NCI-H510A treated with DMSO at 0.1 percent for 48 hours (cell line): ENCODE measurements around the gene OR5K4.
"Not testable (repeated sequence)": the region's sequence is repeated elsewhere in the genome, so short reads cannot be mapped to it uniquely, and the experiment has no call there.

ENCODE experiments used
- DNase-seq: peaks from one replicate; lab custom pipeline; 2025; lab: John Stamatoyannopoulos, UW

The OR5K4 gene

DNA sequence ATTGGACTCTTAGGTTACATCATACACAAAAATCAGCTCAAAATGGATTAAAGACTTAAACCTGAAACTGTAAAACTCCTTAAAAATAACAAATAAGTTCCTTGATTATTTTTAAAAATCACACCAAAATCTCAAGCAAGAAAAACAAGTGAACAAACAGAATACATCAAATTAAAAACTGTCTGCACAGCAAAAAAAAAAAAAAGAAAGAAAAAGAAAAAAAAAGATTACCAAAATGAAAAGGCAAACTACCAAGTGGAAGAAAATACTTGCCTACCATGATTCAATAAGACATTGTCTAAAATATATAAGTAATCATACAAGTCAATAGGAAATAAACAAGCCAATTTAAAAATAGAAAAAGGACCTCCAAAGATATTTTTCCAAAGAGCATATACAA lies 17.5 kb downstream of the OR5K4 start:
- no peak for DNase-seq

DNA sequence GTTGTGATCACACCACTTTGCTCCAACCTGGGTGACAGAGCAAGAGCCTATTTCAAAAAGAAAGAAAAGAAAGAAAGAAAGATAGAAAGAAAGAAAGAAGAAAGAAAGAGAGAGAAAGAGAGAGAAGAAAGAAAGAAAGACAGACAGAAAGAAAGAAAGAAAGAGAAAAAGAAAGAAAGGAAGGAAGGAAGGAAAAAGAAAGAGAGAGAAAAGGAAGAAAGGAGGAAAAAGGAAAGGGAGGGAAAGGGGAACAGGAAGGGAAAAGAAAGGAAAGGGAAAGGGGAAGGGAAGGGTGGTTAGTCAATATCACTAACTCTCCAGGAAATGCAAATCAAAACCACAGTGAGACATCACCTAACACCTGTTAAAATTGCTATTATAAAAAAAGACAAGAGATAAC lies 18.2 kb downstream of the OR5K4 start:
- no peak for DNase-seq

DNA sequence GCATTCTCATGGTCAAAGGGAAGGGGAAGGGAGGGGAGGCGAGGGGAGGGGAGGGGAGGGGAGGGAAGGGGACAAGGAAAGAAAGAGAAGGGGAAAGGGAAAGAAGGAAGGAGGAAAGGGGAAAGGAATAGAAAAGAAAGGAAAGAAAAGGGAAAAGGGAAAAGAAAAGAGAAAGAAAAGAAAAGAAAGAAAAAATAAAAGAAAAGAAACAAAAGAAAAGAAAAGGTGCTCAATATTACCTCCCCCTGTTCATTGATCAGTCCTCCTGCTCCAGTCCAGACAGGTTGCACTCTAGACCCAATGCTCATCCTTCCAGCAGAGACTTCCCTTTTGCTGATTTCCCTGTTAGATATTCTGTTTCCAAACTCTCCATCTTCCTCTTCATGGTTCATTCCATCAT lies 18.8 kb downstream of the OR5K4 start:
- DNase-seq = no peak

DNA sequence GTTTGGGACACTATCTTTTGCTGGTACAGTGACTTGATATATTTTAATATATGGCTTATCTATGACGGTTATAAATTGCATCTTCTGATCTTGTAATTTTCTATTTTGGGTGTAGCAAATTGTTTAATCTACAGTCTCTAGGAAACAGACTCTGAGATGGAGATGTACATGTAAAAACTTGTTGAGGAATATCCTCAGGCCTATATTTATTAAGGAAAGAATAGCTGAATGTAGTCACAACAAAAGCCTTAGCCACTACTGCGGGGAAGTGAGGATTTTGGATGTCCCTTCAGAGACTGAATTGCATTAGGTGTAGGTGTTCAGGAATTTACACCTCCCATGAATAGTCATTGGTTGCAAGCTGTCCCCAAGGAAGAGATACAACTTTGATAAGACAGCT lies 23.0 kb downstream of the OR5K4 start:
- DNase-seq = no peak

DNA sequence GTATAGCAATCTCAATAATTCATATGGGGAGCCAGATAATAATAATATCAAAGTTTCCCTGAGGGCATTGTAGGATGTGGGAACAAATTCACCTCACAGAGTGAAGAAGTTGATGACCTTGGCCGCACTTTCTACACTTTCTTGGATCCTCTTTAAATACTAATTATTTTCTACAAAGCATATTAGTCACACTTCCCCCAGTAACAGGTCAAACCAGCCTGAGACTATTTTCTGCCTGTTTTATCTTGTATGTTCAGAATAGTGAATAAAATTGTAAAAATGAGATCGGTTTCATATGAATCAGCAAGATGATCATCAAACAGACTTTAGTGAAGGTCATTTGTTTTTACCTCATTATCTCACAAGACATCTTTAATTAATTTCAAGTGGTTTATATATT lies 34.5 kb downstream of the OR5K4 start:
- no peak for DNase-seq

DNA sequence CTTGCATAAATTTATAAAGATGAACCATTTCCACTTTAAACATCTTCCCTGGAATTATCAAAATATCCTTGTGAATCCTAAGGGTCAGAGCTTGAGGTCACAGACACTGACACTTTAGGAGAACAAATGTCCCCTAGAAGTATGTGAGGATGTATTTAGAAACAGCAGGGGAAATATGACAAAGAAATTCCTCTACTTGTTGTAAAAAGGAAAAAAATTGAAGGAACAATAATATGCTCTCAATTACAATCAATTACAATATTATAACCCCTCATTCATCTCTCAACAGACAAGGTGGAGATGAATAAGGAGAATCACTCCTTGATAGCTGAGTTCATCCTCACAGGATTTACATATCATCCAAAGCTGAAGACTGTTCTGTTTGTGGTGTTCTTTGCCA lies 36.7 kb downstream of the OR5K4 start, which contains the start of gene OR5K3:
TSS of gene OR5K3 (plus strand) at position 301 of the 400 bp plus-strand sequence. CDS start at position 301, 0 bp downstream.
- no peak for DNase-seq

DNA sequence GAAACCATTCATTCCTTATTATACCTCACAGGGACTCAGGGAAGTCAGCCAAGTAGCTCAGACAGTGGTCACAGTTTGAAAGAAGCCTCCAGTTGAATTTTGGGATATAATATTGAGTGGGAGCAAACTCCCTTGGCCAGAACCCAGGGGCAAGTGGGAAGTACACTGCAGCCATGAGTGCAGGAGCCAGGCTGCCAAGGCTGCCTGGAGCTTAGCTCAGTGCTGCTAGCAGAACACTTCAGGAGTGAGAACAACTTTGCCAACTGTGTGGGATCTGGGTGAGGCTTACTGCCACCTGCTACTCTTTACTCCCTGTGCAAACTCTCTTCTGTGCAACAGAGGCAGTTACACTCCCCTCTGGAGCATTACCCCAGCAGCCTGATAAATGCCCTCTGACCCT lies 41.4 kb downstream of the OR5K4 start:
- DNase-seq = no peak

DNA sequence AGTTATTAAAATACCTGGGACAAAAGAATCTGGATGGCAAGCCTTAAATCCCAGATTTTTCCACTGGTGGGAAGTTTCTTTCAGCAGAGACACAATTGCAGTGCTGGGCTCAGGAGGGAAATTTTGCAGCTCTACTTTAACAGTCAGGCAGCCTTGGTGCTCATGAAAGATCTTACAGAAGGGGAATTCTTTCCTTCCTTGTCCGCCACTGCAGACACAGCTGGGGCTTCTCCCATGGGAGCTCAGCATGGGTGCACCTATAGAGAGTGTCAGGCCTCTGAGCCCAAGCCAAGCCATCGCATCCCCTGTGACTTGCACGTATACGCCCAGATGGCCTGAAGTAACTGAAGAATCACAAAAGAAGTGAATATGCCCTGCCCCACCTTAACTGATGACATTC lies 42.8 kb downstream of the OR5K4 start:
- DNase-seq = not testable (repeated sequence)

DNA sequence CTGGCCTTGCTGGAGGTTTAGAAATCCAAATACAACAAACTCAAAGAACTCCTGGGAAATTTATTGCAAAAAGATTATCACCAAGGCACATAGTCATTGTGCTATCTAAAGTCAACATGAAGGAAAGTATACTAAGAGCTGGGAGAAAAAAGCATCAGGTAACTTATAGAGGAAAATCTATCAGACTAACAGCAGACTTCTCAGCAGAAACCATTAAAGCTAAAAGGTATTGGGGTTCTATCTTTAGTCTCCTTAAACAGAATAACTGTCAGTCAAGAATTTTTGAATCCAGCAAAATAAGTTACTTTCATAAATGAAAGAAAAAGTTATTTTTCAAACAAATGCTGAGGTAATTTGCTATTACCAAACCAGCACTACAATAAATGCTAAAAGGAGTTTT lies 44.9 kb downstream of the OR5K4 start:
- no peak for DNase-seq

DNA sequence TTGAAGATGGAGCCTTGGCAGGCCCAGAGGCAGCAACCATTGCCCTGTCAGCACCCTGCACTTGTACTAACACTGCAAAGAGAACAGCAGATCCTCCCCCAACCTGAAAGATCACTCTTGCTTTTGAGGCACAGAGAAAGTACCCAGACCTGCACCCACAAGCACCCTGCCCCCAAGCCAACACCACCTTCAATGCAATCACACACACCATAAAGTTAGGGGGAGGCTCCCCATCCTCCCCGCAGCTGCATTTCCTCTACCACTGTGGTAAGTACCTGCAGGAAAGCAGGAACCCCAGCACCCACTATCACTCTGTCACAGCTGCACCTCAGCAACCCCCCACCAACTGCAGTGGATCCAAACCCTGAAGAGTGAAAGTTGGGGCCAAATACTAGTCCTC lies 48.9 kb downstream of the OR5K4 start:
- no peak for DNase-seq

DNA sequence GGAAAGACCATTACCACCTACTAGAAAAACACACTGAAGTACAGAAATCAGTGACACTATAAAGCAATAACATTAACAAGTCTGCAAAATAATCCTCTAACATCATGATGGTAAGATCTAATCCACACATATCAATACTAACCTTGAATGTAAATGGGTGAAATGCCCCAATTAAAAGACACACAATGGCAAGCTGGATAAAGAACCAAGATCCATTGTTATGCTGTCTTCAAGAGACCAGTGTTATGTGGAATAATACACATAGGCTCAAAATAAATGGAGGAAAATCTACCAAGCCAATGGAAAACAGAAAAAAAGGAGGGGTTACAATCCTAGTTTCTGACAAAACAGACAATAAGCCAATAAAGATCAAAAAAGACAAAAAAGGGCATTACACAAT lies 50.4 kb downstream of the OR5K4 start:
- DNase-seq = no peak
